ENCODE data around the gene ADARB1. TPM values are rescaled to one million over a fixed set of nuclear protein-coding genes. Genes with fewer than 3 reads are reported as not detected.

ADARB1 gene, protein sequence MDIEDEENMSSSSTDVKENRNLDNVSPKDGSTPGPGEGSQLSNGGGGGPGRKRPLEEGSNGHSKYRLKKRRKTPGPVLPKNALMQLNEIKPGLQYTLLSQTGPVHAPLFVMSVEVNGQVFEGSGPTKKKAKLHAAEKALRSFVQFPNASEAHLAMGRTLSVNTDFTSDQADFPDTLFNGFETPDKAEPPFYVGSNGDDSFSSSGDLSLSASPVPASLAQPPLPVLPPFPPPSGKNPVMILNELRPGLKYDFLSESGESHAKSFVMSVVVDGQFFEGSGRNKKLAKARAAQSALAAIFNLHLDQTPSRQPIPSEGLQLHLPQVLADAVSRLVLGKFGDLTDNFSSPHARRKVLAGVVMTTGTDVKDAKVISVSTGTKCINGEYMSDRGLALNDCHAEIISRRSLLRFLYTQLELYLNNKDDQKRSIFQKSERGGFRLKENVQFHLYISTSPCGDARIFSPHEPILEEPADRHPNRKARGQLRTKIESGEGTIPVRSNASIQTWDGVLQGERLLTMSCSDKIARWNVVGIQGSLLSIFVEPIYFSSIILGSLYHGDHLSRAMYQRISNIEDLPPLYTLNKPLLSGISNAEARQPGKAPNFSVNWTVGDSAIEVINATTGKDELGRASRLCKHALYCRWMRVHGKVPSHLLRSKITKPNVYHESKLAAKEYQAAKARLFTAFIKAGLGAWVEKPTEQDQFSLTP
- 4.7 TPM for polyA plus RNA-seq (2013, experiment 1 of 2)
- polyA plus RNA-seq (2013, experiment 2 of 2), result 5.0 TPM

DNA sequence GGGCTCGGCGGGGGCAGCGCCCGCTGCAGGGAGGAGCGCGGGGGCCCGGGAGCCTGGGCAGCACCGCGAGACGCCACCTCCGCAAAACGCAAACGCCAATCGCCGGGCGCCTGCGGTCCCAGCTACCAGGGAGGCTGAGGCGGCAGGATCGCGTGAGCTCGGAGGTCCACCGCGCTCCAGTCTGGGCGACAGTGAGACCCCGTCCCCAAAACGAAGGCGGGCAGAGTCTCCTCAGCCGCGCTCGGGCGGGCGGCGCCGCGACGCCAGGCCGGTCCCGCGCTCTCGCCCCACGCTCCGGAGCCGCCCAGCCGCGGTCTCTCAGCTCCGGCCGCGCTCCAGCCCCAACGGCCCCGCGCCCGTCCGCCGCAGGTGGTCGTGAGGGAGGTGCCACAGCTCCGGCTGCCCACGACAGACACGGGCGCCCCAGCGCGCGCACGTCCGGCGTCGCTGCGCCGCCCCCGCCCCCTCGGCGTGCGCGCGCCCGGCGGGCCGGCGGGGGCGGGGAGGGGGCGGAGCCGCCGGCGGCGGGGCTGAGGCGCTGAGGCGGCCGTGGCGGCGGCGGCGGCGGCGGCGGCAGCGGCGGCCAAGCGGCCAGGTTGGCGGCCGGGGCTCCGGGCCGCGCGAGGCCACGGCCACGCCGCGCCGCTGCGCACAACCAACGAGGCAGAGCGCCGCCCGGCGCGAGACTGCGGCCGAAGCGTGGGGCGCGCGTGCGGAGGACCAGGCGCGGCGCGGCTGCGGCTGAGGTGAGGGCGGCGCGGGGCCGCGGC lies at the start of gene ADARB1:
Gene ADARB1, plus strand, starts transcription at position 533 of the 770 bp plus-strand sequence. CDS start 97,077 bp downstream, outside the sequence.
- Histone ChIP-seq H3K23ac (ENCODE audit: low read length in 2 of 2) (peak within 1 kb of the TSS in 1 of 2 experiments; percentile 85), H3K14ac (ENCODE audit: low read length in 2 of 2) (peak within 1 kb of the TSS in 1 of 2 experiments; percentile 98), H2BK5ac (ENCODE audit: low read depth, low read length, poor library complexity, severe bottlenecking) (no peak within 1 kb of the TSS), H3K18ac (ENCODE audit: low read depth in 1 of 2, low read length in 2 of 2) (peak within 1 kb of the TSS; percentile 82 to 90), H3K4ac (ENCODE audit: low read depth in 1 of 2, low read length in 2 of 2) (peak within 1 kb of the TSS; percentile 35 to 82), H4K8ac (ENCODE audit: low read length) (peak within 1 kb of the TSS; percentile 78), H2AFZ (ENCODE audit: low read depth, low read length) (peak within 1 kb of the TSS; percentile 91), H3K27me3 (ENCODE audit: control insufficient read depth in 1 of 2, insufficient read depth in 1 of 2, low read length in 2 of 2) (no peaks in the 10 kb centered on the region), H2BK12ac (ENCODE audit: low read length in 2 of 2) (no peak within 1 kb of the TSS), H4K91ac (ENCODE audit: low read length) (peak within 1 kb of the TSS; percentile 55), H3K9me3 (ENCODE audit: control insufficient read depth, low read length) (no peaks in the 10 kb centered on the region), H3K4me1 (ENCODE audit: control insufficient read depth, insufficient read depth, low read depth, low read length) (peaks cover 23% of the 10 kb centered on the region), H3K4me2 (ENCODE audit: low read length, poor library complexity, severe bottlenecking) (peak within 1 kb of the TSS; percentile 93), H2BK15ac (ENCODE audit: low read depth, poor library complexity, severe bottlenecking) (peak within 1 kb of the TSS; percentile 94), H3K9ac (ENCODE audit: low read length) (peak within 1 kb of the TSS; percentile 87), H2BK120ac (ENCODE audit: low read depth, low read length) (peak within 1 kb of the TSS; percentile 20), H3K79me1 (replicated peaks; ENCODE audit: low read length, poor library complexity, severe bottlenecking) (peaks cover 4% of the 10 kb centered on the region), H2AK5ac (ENCODE audit: low read length, severe bottlenecking) (no peak within 1 kb of the TSS), H3K36me3 (ENCODE audit: control insufficient read depth in 1 of 2, insufficient read depth in 2 of 2, low read depth in 1 of 2, low read length in 2 of 2) (peaks cover 0 to 4% of the 10 kb centered on the region in 2 experiments), H3K27ac (ENCODE audit: low read length, poor library complexity, severe bottlenecking) (peak within 1 kb of the TSS; percentile 21), H3K4me3 (ENCODE audit: insufficient read depth in 1 of 2, low read depth in 1 of 2, low read length in 2 of 2) (peak within 1 kb of the TSS; percentile 86 to 88)
- WGBS, result 0% methylated on average over 62 of the region's 132 CpGs
- DNase-seq, result peak; percentile 65

DNA sequence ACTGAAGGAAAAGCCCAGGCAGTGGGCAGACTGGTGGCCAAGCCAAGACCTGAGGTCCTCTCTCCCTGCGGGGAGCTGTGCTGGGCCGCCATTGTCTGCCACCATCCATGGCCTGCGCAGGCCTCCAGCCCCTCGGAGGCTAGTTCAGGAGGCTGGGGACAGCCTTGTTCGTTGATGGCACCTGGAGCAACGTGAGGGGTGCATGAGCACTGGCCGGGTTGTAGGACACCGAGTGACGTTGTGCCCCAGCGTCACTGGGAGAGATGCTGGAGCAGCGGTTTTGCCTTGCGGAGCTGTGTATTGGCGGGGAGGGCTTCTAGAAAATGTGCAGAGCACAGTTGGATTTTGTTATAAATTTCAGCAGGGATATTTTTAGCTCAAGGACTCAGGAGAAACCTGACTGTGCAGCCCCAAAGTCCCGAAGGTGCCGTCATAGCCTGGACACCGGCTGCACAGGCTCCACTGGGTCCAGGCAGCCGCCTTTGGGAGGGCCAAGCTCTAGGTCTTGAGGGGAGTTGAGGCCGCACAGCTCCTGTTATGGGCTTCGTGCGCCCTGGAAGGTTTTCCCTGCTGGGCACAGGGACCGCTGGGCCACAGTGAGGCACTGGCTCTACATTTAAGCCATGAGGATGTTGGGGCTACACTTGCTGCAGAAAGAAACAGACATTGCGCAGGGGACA lies 48.2 kb upstream of the ADARB1 start:
- Histone ChIP-seq H2AFZ (ENCODE audit: low read depth, low read length) (no peak overlapping the region), H3K9me3 (ENCODE audit: control insufficient read depth, low read length) (peaks cover 8% of the 10 kb centered on the region), H3K23ac (ENCODE audit: low read length in 2 of 2) (no peak overlapping the region), H3K36me3 (ENCODE audit: control insufficient read depth in 1 of 2, insufficient read depth in 2 of 2, low read depth in 1 of 2, low read length in 2 of 2) (peaks cover 0 to 3% of the 10 kb centered on the region in 2 experiments), H3K27ac (ENCODE audit: low read length, poor library complexity, severe bottlenecking) (no peak overlapping the region), H2BK15ac (ENCODE audit: low read depth, poor library complexity, severe bottlenecking) (no peak overlapping the region), H3K27me3 (ENCODE audit: control insufficient read depth in 1 of 2, insufficient read depth in 1 of 2, low read length in 2 of 2) (peaks cover 0 to 26% of the 10 kb centered on the region in 2 experiments), H4K8ac (ENCODE audit: low read length) (no peak overlapping the region), H2BK12ac (ENCODE audit: low read length in 2 of 2) (no peak overlapping the region), H2AK5ac (ENCODE audit: low read length, severe bottlenecking) (no peak overlapping the region), H3K9ac (ENCODE audit: low read length) (no peak overlapping the region), H3K4me2 (ENCODE audit: low read length, poor library complexity, severe bottlenecking) (no peak overlapping the region), H3K4me3 (ENCODE audit: insufficient read depth in 1 of 2, low read depth in 1 of 2, low read length in 2 of 2) (no peak overlapping the region), H3K79me1 (replicated peaks; ENCODE audit: low read length, poor library complexity, severe bottlenecking) (no peaks in the 10 kb centered on the region), H2BK120ac (ENCODE audit: low read depth, low read length) (no peak overlapping the region), H3K4ac (ENCODE audit: low read depth in 1 of 2, low read length in 2 of 2) (no peak overlapping the region), H2BK5ac (ENCODE audit: low read depth, low read length, poor library complexity, severe bottlenecking) (no peak overlapping the region), H3K14ac (ENCODE audit: low read length in 2 of 2) (peak overlapping the region in 1 of 2 experiments; percentile 21), H4K91ac (ENCODE audit: low read length) (no peak overlapping the region), H3K4me1 (ENCODE audit: control insufficient read depth, insufficient read depth, low read depth, low read length) (peaks cover 29% of the 10 kb centered on the region), H3K18ac (ENCODE audit: low read depth in 1 of 2, low read length in 2 of 2) (peak overlapping the region in 1 of 2 experiments; percentile 2)
- 93% methylated on average over 22 of the region's 22 CpGs for WGBS
- DNase-seq, result no peak

DNA sequence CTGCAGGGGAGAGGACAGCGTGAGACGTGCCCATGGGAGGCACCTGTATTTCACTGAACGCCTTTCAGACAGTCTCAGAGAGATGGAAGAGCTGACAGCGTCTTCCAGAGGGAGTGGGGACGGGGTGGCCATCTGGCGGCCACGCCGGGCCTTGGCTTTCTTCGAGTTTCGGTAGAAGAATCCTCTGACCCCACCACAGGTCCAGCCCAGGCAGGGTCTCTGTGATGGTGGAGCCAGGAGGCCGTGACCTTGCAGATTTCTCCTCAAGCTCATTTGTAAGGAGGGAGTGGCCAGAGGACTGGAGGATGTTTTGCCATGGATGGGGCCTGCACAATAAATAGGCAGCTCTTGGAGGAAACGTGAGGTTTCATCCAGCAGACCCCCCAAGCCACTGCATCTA lies 47.6 kb upstream of the ADARB1 start:
- no peak overlapping the region for H4K91ac ChIP-seq (ENCODE audit: low read length)
- H3K4ac ChIP-seq (ENCODE audit: low read depth in 1 of 2, low read length in 2 of 2), result no peak overlapping the region
- no peak overlapping the region for H3K4me2 ChIP-seq (ENCODE audit: low read length, poor library complexity, severe bottlenecking)
- no peaks in the 10 kb centered on the region for H3K79me1 ChIP-seq (replicated peaks; ENCODE audit: low read length, poor library complexity, severe bottlenecking)
- H3K4me1 ChIP-seq (ENCODE audit: control insufficient read depth, insufficient read depth, low read depth, low read length), result peaks cover 33% of the 10 kb centered on the region
- no peak overlapping the region for H3K18ac ChIP-seq (ENCODE audit: low read depth in 1 of 2, low read length in 2 of 2)
- no peak overlapping the region for H2AFZ ChIP-seq (ENCODE audit: low read depth, low read length)
- H2BK5ac ChIP-seq (ENCODE audit: low read depth, low read length, poor library complexity, severe bottlenecking), result no peak overlapping the region
- no peak overlapping the region for H3K9ac ChIP-seq (ENCODE audit: low read length)
- no peak overlapping the region for H2BK12ac ChIP-seq (ENCODE audit: low read length in 2 of 2)
- no peak overlapping the region for H2BK15ac ChIP-seq (ENCODE audit: low read depth, poor library complexity, severe bottlenecking)
- H3K9me3 ChIP-seq (ENCODE audit: control insufficient read depth, low read length), result peaks cover 8% of the 10 kb centered on the region
- H3K23ac ChIP-seq (ENCODE audit: low read length in 2 of 2), result no peak overlapping the region
- DNase-seq, result no peak
- H3K14ac ChIP-seq (ENCODE audit: low read length in 2 of 2), result no peak overlapping the region
- H3K27ac ChIP-seq (ENCODE audit: low read length, poor library complexity, severe bottlenecking), result no peak overlapping the region
- H2AK5ac ChIP-seq (ENCODE audit: low read length, severe bottlenecking), result no peak overlapping the region
- 72% methylated on average over 12 of the region's 12 CpGs for WGBS
- peaks cover 0 to 3% of the 10 kb centered on the region in 2 experiments for H3K36me3 ChIP-seq (ENCODE audit: control insufficient read depth in 1 of 2, insufficient read depth in 2 of 2, low read depth in 1 of 2, low read length in 2 of 2)
- H3K27me3 ChIP-seq (ENCODE audit: control insufficient read depth in 1 of 2, insufficient read depth in 1 of 2, low read length in 2 of 2), result peaks cover 0 to 32% of the 10 kb centered on the region in 2 experiments
- no peak overlapping the region for H3K4me3 ChIP-seq (ENCODE audit: insufficient read depth in 1 of 2, low read depth in 1 of 2, low read length in 2 of 2)
- no peak overlapping the region for H4K8ac ChIP-seq (ENCODE audit: low read length)
- H2BK120ac ChIP-seq (ENCODE audit: low read depth, low read length), result no peak overlapping the region
